Left ventricle myocardium inferior (tissue), 1 donor: ENCODE results near the gene PI4KB. TPM values are rescaled to one million over a fixed set of nuclear protein-coding genes. Genes with fewer than 3 reads are reported as not detected.

ENCODE experiments used
- DNase-seq: peaks from one replicate; pipeline ENCODE4 v3.0.0-alpha.2; 2020
- H3K27ac ChIP-seq: fragments of 200-600 bp; replicated peaks from 2 replicates; pipeline ENCODE4 v1.8.0; 2021
- H3K27me3 ChIP-seq: fragments of 200-600 bp; 2 replicates; pipeline ENCODE4 v1.8.0; 2021; ENCODE audit warnings: low read depth
- H3K36me3 ChIP-seq: fragments of 200-600 bp; 2 replicates; pipeline ENCODE4 v1.8.0; 2021
- H3K4me1 ChIP-seq: fragments of 200-600 bp; 2 replicates; pipeline ENCODE4 v1.8.0; 2021
- H3K4me3 ChIP-seq: fragments of 200-600 bp; 2 replicates; pipeline ENCODE4 v1.8.0; 2021; ENCODE audit warnings: mild to moderate bottlenecking, moderate library complexity
- H3K9me3 ChIP-seq: fragments of 200-600 bp; replicated peaks from 2 replicates; pipeline ENCODE4 v1.8.0; 2021
- CTCF ChIP-seq: fragments of 200-600 bp; IDR thresholded peaks from 2 replicates; pipeline ENCODE4 v1.8.0; 2021; ENCODE audit warnings: antibody characterized with exemption, mild to moderate bottlenecking, borderline replicate concordance
- intact Hi-C: fragments of 100-400 bp; cut with micrococcal nuclease; formaldehyde crosslinking; loops from one replicate; pipeline ENCODE4 v1.11.0; 2022
- total RNA-seq: library from RNA; stranded (reverse); fragmentation: NEBNext Ultra II Directional; extraction: Animal tissue kit (Norgen Biotek cat#: 25700); gene quantifications from one replicate; pipeline ENCODE4 v1.2.1, GENCODE V29; 2021
- donor health status: DM: no; HTN: yes; CAD: no; lungs with severe emphysema.

The PI4KB gene
- total RNA-seq, 1 donor from 2014 or later = 44.5 TPM

GRCh38 chr1:151293093-151293492, 34.1 kb downstream of the PI4KB start:
- H3K4me1 ChIP-seq = no peaks in the 10 kb centered on the region
- no peak for TF ChIP-seq CTCF
- H3K9me3 ChIP-seq = no peaks in the 10 kb centered on the region
- H3K27me3 ChIP-seq = no peaks in the 10 kb centered on the region
- DNase-seq = no peak
- H3K27ac ChIP-seq = no peak overlapping the region
- no peak overlapping the region for H3K4me3 ChIP-seq
- intact Hi-C loops = no loop called here
- peaks cover 98% of the 10 kb centered on the region for H3K36me3 ChIP-seq

GRCh38 chr1:151292207-151293030, 34.8 kb downstream of the PI4KB start:
- no peak overlapping the region for H3K27ac ChIP-seq
- intact Hi-C loops = no loop called here

GRCh38 chr1:151290709-151291303, 36.4 kb downstream of the PI4KB start:
- H3K36me3 ChIP-seq = peaks cover 96% of the 10 kb centered on the region
- no peaks in the 10 kb centered on the region for H3K27me3 ChIP-seq
- no peak for TF ChIP-seq CTCF

More at GRCh38 chr1:151292207-151293030, 34.8 kb downstream of the PI4KB start:
- H3K36me3 ChIP-seq = peaks cover 98% of the 10 kb centered on the region
- no peak for DNase-seq
- no peak for TF ChIP-seq CTCF
- H3K27me3 ChIP-seq = no peaks in the 10 kb centered on the region
- H3K9me3 ChIP-seq = no peaks in the 10 kb centered on the region
- H3K4me3 ChIP-seq = no peak overlapping the region
- H3K4me1 ChIP-seq = no peaks in the 10 kb centered on the region

GRCh38 chr1:151289991-151290708, 37.1 kb downstream of the PI4KB start:
- Histone ChIP-seq H3K4me1 (no peaks in the 10 kb centered on the region), H3K36me3 (peaks cover 90% of the 10 kb centered on the region), H3K9me3 (no peaks in the 10 kb centered on the region), H3K4me3 (no peak overlapping the region), H3K27me3 (no peaks in the 10 kb centered on the region), H3K27ac (no peak overlapping the region)
- TF ChIP-seq CTCF = no peak
- no peak for DNase-seq
- intact Hi-C loops = no loop called here

More at GRCh38 chr1:151290709-151291303, 36.4 kb downstream of the PI4KB start:
- Histone ChIP-seq H3K9me3 (no peaks in the 10 kb centered on the region), H3K27ac (no peak overlapping the region), H3K4me3 (no peak overlapping the region), H3K4me1 (no peaks in the 10 kb centered on the region)
- no peak for DNase-seq
- intact Hi-C loops = no loop called here

- H3K36me3 ChIP-seq = peaks cover 82% of the 10 kb centered on the region
- no peak overlapping the region for H3K27ac ChIP-seq
These were observed 37.9 kb downstream of the PI4KB start for GRCh38 chr1:151289080-151289935.

More at GRCh38 chr1:151289080-151289935, 37.9 kb downstream of the PI4KB start:
- intact Hi-C loops = no loop called here
- peaks cover 3% of the 10 kb centered on the region for H3K4me1 ChIP-seq
- no peak overlapping the region for H3K4me3 ChIP-seq
- no peak for TF ChIP-seq CTCF
- H3K9me3 ChIP-seq = no peaks in the 10 kb centered on the region
- DNase-seq = no peak
- H3K27me3 ChIP-seq = no peaks in the 10 kb centered on the region
